Keratinocyte (primary cell): Measurements from ENCODE around the gene CRADD. TPM values are rescaled to one million over a fixed set of nuclear protein-coding genes. Genes with fewer than 3 reads are reported as not detected.

Source experiments
- DNase-seq: peaks from one replicate; pipeline ENCODE4 v3.0.0-alpha.2; 2011; ENCODE audit warnings: low read depth, missing footprints, low spot score
- FAIRE-seq: peaks from 2 replicates; lab custom pipeline; 2011; peaks lifted over from hg19 to GRCh38; lab: Jason Lieb, UNC
- H2AFZ ChIP-seq: 2 replicates; pipeline ENCODE4 v1.6.0; 2012; ENCODE audit warnings: low read length, control low read depth, inconsistent platforms; ENCODE audit not compliant: control insufficient read depth
- H3K27ac ChIP-seq: 2 replicates; pipeline ENCODE4 v1.5.1; 2011; ENCODE audit warnings: low read length; ENCODE audit not compliant: control insufficient read depth, insufficient read depth
- H3K27me3 ChIP-seq: 3 replicates; pipeline ENCODE4 v1.6.0; 2011; ENCODE audit warnings: low read length; ENCODE audit not compliant: control insufficient read depth, insufficient read depth; ENCODE audit errors: extremely low read depth
- H3K36me3 ChIP-seq, 2 experiments: 2 replicates in 1 of 2; 3 replicates in 1 of 2; pipeline ENCODE4 v1.5.1; 2011; ENCODE audit warnings: low read length in 2 of 2, mild to moderate bottlenecking in 1 of 2; ENCODE audit not compliant: control insufficient read depth in 2 of 2, insufficient read depth in 2 of 2; ENCODE audit errors: extremely low read depth in 1 of 2
- H3K4me1 ChIP-seq: 3 replicates; pipeline ENCODE4 v1.5.1; 2011; ENCODE audit warnings: low read length; ENCODE audit not compliant: control insufficient read depth, insufficient read depth; ENCODE audit errors: extremely low read depth
- H3K4me2 ChIP-seq: 3 replicates; pipeline ENCODE4 v1.6.0; 2011; ENCODE audit warnings: low read depth, low read length; ENCODE audit not compliant: control insufficient read depth, insufficient read depth; ENCODE audit errors: extremely low read depth
- H3K4me3 ChIP-seq, 3 experiments: fragments of 200-600 bp in 1 of 3; sonication (generic) in 1 of 3; 2 replicates in 2 of 3; 3 replicates in 1 of 3; pipeline ENCODE4 v1.5.1; 2011 to 2016; ENCODE audit warnings: low read length in 3 of 3, mild to moderate bottlenecking in 3 of 3, control low read depth in 2 of 3, inconsistent platforms in 1 of 3, low read depth in 1 of 3, mixed read lengths in 1 of 3, mixed run types in 1 of 3, moderate library complexity in 1 of 3; ENCODE audit not compliant: control insufficient read depth in 2 of 3, insufficient read depth in 2 of 3; ENCODE audit errors: extremely low read depth in 1 of 3
- H3K79me2 ChIP-seq: 2 replicates; pipeline ENCODE4 v1.6.0; 2012; ENCODE audit warnings: low read length; ENCODE audit not compliant: control insufficient read depth, insufficient read depth
- H3K9ac ChIP-seq: 3 replicates; pipeline ENCODE4 v1.6.0; 2011; ENCODE audit warnings: low read length; ENCODE audit not compliant: control insufficient read depth, insufficient read depth; ENCODE audit errors: extremely low read depth
- H3K9me1 ChIP-seq: 3 replicates; pipeline ENCODE4 v1.6.0; 2011; ENCODE audit warnings: low read length; ENCODE audit not compliant: control insufficient read depth, insufficient read depth; ENCODE audit errors: extremely low read depth
- H3K9me3 ChIP-seq: 2 replicates; pipeline ENCODE4 v1.5.1; 2012; ENCODE audit warnings: low read depth, low read length; ENCODE audit not compliant: control insufficient read depth
- H4K20me1 ChIP-seq: 3 replicates; pipeline ENCODE4 v1.6.0; 2011; ENCODE audit warnings: low read length; ENCODE audit not compliant: control insufficient read depth, insufficient read depth; ENCODE audit errors: extremely low read depth
- EZH2 ChIP-seq: IDR thresholded peaks from one replicate; pipeline ENCODE4 v1.6.1; 2012; ENCODE audit warnings: inconsistent platforms, mild to moderate bottlenecking, low read length, moderate library complexity
- dilution Hi-C: fragments of 300-500 bp; cut with MboI; formaldehyde crosslinking; loops from one replicate; pipeline ENCODE4 v1.7.0; 2020; ENCODE audit warnings: low sequenced_read_pairs; ENCODE audit not compliant: extremely low pct_ligation_motif_present
- polyA plus RNA-seq, 5 experiments: library from polyadenylated mRNA; depleted of rRNA in 3 of 5; stranded (reverse) in 3 of 5; stranded (forward) in 1 of 5; unstranded in 1 of 5; fragments of >200 nt; gene quantifications; 1 replicate in 1 of 5; 2 replicates in 3 of 5; 3 replicates in 1 of 5; pipeline versions ENCODE4 v1.2.1 to v1.2.3, GENCODE V29; 2011 to 2012; ENCODE audit warnings: missing spikeins in 2 of 5, low read depth in 1 of 5, low replicate concordance in 1 of 5
- TF ChIP-seq, protein P1 (sequence below), 3 experiments: IDR thresholded peaks in 1 of 3; conservative IDR thresholded peaks in 1 of 3; optimal IDR thresholded peaks in 1 of 3; 2 replicates in 2 of 3; 3 replicates in 1 of 3; pipeline versions ENCODE3 to v1.5.1; 2011; ENCODE audit warnings: low read length in 3 of 3, mild to moderate bottlenecking in 3 of 3, moderate library complexity in 2 of 3, control low read depth in 1 of 3, inconsistent platforms in 1 of 3; ENCODE audit not compliant: insufficient read depth in 2 of 3; ENCODE audit errors: extremely low read depth in 1 of 3

Gene CRADD
- polyA plus RNA-seq, 1 donor (not counting 4 experiments of a cell fraction or from before 2014, with no cell fraction given), result 11.2 TPM

DNA sequence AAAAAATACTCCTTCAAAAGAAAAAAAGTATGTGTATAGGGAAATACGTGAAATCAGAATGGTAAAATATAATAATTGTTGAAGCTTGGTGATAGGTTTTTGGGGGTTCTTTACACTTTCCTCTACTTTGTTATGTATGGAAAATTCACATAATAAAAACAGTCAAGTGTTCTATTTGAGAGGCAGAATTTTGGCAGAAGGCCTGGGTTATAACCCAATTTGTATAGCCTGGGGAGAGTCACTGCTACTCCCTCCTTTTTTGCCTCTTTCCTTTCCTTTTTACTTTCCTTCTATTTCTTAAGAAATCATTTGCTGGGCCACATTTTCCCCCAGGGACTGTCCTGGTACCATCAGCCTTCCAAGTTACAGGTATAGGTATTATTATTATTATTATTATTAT is 105.7 kb downstream of the CRADD start:
- FAIRE-seq (no peak), DNase-seq (no peak)
- Histone ChIP-seq H3K4me3 (no peak overlapping the region), H2AFZ (no peak overlapping the region), H3K9me3 (no peaks in the 10 kb centered on the region), H3K4me1 (peaks cover 54% of the 10 kb centered on the region), H3K9me1 (no peaks in the 10 kb centered on the region), H3K27ac (no peak overlapping the region), H3K9ac (no peak overlapping the region), H3K4me2 (no peak overlapping the region), H4K20me1 (no peaks in the 10 kb centered on the region), H3K36me3 (no peaks in the 10 kb centered on the region), H3K79me2 (no peaks in the 10 kb centered on the region), H3K27me3 (no peaks in the 10 kb centered on the region)
- dilution Hi-C loops, result no loop called here
- TF ChIP-seq, protein P1, sequence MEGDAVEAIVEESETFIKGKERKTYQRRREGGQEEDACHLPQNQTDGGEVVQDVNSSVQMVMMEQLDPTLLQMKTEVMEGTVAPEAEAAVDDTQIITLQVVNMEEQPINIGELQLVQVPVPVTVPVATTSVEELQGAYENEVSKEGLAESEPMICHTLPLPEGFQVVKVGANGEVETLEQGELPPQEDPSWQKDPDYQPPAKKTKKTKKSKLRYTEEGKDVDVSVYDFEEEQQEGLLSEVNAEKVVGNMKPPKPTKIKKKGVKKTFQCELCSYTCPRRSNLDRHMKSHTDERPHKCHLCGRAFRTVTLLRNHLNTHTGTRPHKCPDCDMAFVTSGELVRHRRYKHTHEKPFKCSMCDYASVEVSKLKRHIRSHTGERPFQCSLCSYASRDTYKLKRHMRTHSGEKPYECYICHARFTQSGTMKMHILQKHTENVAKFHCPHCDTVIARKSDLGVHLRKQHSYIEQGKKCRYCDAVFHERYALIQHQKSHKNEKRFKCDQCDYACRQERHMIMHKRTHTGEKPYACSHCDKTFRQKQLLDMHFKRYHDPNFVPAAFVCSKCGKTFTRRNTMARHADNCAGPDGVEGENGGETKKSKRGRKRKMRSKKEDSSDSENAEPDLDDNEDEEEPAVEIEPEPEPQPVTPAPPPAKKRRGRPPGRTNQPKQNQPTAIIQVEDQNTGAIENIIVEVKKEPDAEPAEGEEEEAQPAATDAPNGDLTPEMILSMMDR (optimal IDR thresholded peaks at IDR 0.05 in 1 of 3, IDR thresholded peaks at IDR 0.05 in 1 of 3, conservative IDR thresholded peaks at IDR 0.05 in 1 of 3; ENCODE audit: extremely low read depth in 1 of 3, insufficient read depth in 2 of 3, low read length in 3 of 3), result no peak
- TF ChIP-seq EZH2, result no peak

DNA sequence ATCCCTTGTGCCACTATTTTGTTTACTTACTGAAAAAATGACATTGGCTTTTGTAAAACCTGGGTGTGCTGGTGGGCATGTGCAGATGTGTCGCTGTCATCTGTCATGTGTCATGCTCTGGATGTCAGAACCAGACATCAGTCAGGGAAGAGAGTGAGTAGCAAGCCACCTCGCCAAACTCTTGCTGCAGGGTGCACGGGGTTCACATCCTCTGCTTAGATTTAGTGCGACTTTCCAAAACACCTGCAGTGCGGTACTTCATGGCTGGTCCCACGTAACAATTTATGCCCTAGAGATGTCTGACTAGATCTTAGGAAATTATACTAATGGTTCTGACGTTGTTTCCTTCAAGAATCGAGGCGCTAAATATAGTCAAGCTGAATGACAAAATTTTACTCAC is 106.7 kb downstream of the CRADD start:
- FAIRE-seq (peak; percentile 60), DNase-seq (no peak)
- H3K27me3 ChIP-seq, result no peaks in the 10 kb centered on the region
- peak overlapping the region; percentile 21 for H2AFZ ChIP-seq
- no peaks in the 10 kb centered on the region for H3K79me2 ChIP-seq
- no peaks in the 10 kb centered on the region for H3K9me3 ChIP-seq
- H3K4me1 ChIP-seq, result peaks cover 44% of the 10 kb centered on the region
- no peak overlapping the region for H3K9ac ChIP-seq
- no peaks in the 10 kb centered on the region for H3K9me1 ChIP-seq
- no peak overlapping the region for H3K4me3 ChIP-seq
- dilution Hi-C loops, result no loop called here
- H3K27ac ChIP-seq, result peak overlapping the region; percentile 89
- no peaks in the 10 kb centered on the region for H3K36me3 ChIP-seq
- H4K20me1 ChIP-seq, result no peaks in the 10 kb centered on the region
- no peak for TF ChIP-seq EZH2
- TF ChIP-seq, protein P1 (optimal IDR thresholded peaks at IDR 0.05 in 1 of 3, IDR thresholded peaks at IDR 0.05 in 1 of 3, conservative IDR thresholded peaks at IDR 0.05 in 1 of 3; ENCODE audit: extremely low read depth in 1 of 3, insufficient read depth in 2 of 3, low read length in 3 of 3), result no peak
- H3K4me2 ChIP-seq, result peak overlapping the region; percentile 3
